OCI-M1 (cell line): ENCODE results near the gene RPL37.
"Not testable (repeated sequence)": the region's sequence is repeated elsewhere in the genome, so short reads cannot be mapped to it uniquely, and the experiment has no call there.

ENCODE experiments used
- DNase-seq: peaks from one replicate; lab custom pipeline; 2025; lab: John Stamatoyannopoulos, UW

Gene RPL37

GRCh38 chr5:40796487-40796889 is 38.5 kb downstream of the RPL37 start:
- peak; percentile 25 for DNase-seq

- DNase-seq = not testable (repeated sequence)
Observed at GRCh38 chr5:40794877-40795276, 40.1 kb downstream of the RPL37 start.

DNA sequence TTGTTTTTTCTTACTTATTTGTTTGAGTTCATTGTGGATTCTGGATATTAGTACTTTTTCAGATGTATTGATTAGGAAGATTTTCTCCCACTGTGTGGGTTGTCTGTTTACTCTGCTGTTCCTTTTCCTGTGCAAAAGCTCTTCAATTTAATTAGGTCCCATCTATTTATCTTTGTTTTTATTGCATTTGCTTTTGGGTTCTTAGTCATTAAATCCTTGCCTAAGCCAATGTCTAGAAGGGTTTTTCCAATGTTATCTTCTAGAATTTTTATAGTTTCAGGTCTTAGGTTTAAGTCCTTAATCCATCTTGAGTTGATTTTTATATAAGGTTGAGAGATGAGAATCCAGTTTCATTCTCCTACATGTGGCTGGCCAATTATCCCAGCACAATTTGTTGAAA is 40.7 kb downstream of the RPL37 start:
- not testable (repeated sequence) for DNase-seq

DNA sequence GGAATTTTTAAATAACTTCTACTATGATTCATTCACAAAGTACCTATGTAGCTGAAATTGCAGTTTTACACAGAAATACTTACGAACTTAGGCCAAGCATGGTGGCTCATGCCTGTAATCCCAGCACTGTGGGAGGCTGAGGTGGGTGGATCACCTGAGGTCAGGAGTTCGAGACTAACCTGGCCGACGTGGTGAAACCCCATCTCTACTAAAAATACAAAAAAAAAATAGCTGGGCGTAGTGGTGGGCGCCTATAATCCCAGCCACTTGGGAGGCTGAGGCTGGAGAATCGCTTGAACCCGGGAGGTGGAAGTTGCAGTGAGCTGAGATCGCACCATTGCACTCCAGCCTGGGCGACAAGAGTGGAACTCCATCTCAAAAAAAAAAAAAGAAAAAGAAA is 42.3 kb downstream of the RPL37 start:
- DNase-seq = not testable (repeated sequence)

DNA sequence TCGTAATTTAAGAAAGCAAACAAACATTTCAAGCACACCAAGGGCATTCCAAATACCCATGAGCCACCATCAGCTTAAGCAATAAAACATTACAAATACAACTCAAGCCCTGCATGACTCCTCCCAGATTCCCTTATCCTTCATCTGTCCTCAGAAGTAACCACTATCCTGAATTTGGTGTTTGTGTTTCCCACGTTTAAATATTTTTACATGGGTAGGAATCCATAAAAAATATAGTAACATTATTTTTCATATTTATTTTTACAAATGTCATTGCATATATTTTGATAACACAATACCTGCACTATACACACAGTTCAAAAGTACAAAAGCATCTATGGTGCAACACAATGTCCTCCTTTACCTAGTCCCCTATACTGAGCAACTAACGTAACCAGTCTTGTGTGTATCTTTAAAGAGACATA is 43.3 kb downstream of the RPL37 start:
- peak; percentile 41 for DNase-seq

GRCh38 chr5:40790947-40791593 is 44.0 kb downstream of the RPL37 start:
- no peak for DNase-seq

DNA sequence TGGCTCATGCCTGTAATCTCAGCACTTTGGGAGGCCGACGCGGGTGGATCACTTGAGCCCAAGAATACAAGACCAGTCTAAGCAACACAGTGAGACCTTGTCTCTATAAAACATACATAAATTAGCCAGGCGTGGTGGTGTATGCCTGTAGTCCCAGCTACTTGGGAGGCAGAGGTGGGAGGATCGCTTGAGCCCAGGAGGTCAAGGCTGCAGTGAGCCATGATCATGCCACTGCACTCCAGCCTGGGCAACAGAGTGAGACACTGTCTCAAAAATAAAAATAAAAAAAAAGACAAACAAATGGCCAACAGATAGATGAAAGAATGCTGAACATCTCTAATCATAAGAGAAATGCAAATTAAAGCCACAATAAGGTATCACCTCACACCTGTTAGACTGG is 46.1 kb downstream of the RPL37 start:
- not testable (repeated sequence) for DNase-seq

GRCh38 chr5:40787986-40788385 is 47.0 kb downstream of the RPL37 start:
- DNase-seq = no peak

DNA sequence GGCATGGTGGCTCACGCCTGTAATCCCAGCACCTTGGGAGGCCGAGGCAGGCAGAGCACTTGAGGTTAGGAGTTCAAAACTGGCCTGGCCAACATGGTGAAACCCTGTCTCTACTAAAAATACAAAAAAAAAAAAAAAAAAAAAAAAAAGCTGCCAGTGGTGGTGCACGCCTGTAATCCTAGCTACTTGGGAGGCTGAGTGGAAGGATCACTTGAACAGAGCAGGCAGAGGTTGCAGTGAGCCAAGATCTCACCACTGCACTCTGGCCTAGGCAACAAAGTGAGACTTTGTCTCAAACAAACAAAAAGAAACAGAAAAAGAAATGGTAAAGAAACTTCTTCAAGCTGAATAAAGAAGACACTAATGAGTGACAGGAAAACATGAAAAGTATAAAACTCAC is 48.4 kb downstream of the RPL37 start:
- not testable (repeated sequence) for DNase-seq

DNA sequence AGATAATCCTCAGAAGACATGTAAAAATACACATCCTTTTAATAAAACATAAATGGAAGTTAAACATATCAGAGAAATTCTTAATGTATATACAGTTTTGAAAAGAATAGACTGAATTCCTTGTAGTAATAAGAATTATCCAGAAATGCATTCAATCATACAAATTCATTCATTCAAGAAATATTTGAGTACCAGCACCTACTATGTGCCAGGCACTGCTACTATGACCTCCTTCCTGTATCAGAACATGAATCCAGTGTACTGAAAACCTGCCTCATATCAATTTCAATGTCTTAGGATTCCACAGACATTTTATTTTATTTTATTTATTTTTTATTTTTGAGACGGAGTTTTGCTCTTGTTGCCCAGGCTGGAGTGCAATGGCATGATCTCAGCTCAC is 50.1 kb downstream of the RPL37 start:
- DNase-seq = no peak

DNA sequence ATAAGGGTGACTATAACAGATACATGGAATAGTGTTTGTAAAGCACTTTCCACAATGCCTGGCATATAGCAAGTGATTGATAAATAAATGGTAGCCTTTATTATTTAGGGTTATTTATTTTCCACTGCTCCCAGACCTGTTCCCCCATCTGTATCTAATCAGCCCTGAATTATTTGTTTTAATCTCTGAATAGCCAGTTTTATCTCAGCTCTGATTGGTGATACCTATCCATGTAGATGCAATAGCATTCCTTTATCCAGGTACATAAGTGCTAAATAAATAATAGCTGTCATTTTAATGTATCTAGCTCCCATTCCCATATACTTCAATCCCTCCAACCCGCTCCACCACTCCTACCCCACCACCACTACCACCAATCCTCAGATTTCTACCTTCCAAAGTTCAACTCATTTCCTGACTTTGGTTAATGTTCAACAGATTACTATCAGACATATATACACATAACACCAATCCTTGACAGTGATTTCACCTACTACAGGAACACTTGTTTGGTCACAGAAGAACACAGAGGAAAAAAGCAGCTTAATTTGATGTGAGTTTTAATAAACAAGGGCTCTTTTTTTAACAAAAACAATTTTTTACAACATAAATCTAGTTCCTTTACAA is 50.9 kb downstream of the RPL37 start:
- no peak for DNase-seq

GRCh38 chr5:40781843-40782409 is 53.1 kb downstream of the RPL37 start:
- no peak for DNase-seq

DNA sequence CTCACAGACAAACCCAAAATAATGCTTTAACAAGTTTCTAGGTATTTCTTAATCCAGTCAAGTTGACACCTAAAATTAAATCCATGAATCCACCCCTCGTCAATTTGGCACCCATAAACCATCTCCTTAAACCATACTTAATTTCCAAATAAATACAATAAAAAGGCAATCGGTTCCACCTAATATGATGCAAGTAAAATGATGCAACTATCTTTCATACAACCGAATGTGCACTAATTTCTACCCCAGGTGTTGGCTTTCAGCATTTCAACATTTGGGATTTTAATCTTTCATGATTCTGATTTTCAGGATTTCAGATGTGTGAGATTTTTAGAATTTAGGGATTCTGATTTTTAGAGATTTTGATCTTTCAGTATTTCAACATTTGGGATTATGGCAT is 54.2 kb downstream of the RPL37 start:
- no peak for DNase-seq

DNA sequence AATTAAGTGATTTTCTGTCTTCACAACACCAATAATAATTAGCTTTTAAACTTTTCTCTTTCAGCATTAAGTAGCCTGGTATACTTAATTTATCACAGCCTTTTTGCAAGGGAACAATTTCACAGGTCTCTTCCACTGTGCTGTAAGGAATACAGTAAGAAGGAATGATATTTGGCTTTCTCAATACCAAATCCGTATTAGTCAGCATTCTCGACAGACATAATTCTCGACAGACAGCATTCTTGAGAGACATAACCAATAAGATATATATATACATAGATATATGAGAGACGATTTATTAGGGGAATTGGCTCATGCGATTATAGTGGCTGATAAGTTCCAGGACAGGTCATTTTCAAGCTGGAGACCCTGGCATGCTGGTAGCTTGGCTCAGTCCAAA is 54.8 kb downstream of the RPL37 start:
- DNase-seq = no peak

GRCh38 chr5:40779561-40779960 is 55.5 kb downstream of the RPL37 start:
- no peak for DNase-seq

DNA sequence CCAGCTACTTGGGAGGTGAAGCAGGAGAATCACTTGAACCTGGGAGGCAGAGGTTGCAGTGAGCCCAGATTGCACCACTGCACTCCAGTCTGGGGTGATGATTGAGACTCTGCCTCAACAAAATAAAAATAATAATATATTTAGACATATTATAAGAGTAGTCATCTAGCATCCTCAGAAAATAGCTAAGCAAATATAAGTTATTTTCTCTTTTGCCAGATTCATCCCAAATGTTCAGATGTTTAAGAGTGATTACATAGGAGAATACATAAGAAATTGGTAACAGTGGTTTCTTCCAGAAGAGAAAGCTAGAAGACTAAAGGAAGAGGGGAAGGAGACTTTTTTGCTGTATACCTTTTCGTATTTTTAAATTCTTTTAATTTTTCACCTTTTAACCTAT is 56.9 kb downstream of the RPL37 start:
- no peak for DNase-seq

- DNase-seq = no peak
Observed at GRCh38 chr5:40776658-40776977, 58.4 kb downstream of the RPL37 start.

DNA sequence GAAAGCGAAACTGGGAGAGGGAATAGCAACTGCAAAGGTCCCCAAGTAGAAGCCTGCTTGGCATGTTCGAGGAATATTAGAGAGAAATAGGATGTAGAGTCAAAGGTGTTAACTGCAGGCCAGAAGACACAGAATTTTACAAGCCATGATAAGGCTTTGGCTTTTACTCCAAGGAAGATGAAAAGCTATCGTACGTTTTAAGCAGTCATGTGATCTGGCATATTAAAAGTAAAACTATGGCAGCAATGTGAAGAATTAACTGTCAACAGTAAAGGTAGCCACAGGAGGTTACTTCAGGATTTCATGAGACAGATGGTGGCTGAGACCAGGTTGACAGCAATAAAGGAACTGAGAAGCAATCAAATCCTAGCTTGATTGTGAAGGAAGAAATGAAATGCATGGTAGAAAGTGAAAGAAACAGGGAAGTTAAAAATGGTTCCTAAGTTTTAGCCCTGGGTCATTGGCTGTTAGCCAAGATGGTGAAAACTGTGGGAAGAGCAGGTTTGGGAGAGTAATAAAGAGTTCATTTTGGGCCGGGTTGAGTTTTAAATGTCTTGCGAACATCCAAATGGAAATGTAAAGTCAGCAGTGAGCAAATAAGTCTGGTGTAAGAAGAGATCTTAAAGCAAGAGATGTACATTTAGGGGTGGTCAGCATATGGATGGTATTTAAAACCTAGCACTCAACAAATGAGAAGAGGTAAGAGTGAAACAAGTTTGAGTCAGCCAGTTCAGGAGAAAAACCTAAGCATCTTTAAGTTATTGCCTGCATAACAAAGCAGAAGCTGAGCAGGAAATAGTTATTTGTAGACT is 59.0 kb downstream of the RPL37 start:
- no peak for DNase-seq
